Natural killer cell (primary cell): ENCODE results near the gene TANC1. TPM values are rescaled to one million over a fixed set of nuclear protein-coding genes. Genes with fewer than 3 reads are reported as not detected.

Source experiments
- ATAC-seq, 3 donors: fragments of 150-1000 bp in 2 of 3; fragments of 200-7000 bp in 1 of 3; cut with Tn5 transposase; 1 replicate in 1 of 3; 2 replicates in 2 of 3; pipeline ENCODE4 v1.10.0; 2021; ENCODE audit warnings: mild to moderate bottlenecking in 2 of 3, moderate library complexity in 2 of 3
- DNase-seq, 2 donors: peaks; one replicate each; pipeline versions ENCODE4 v3.0.0 to v3.0.0-alpha.2; 2013 to 2021; ENCODE audit warnings: mixed read lengths in 1 of 2
- H3K27ac ChIP-seq: one replicate; pipeline ENCODE4 v1.5.1; 2013; ENCODE audit warnings: mild to moderate bottlenecking, low read length
- H3K27me3 ChIP-seq: one replicate; pipeline ENCODE4 v1.6.1; 2013; ENCODE audit warnings: low read length; ENCODE audit not compliant: control insufficient read depth, insufficient read depth
- H3K36me3 ChIP-seq: one replicate; pipeline ENCODE4 v1.6.1; 2013; ENCODE audit warnings: low read length; ENCODE audit not compliant: control insufficient read depth, insufficient read depth
- H3K4me1 ChIP-seq: one replicate; pipeline ENCODE4 v1.6.1; 2013; ENCODE audit warnings: low read length; ENCODE audit not compliant: control insufficient read depth, insufficient read depth
- H3K4me3 ChIP-seq: one replicate; pipeline ENCODE4 v1.5.1; 2013; ENCODE audit warnings: low read length
- H3K9me3 ChIP-seq: one replicate; pipeline ENCODE4 v1.6.1; 2013; ENCODE audit warnings: low read length; ENCODE audit not compliant: control insufficient read depth, insufficient read depth
- H3K27ac Mint-ChIP-seq, 2 donors: one replicate each; pipeline ENCODE4 v1.8.0; 2022; ENCODE audit warnings: mild to moderate bottlenecking in 2 of 2, mixed read lengths in 2 of 2, moderate library complexity in 1 of 2
- H3K27me3 Mint-ChIP-seq, 2 donors: one replicate each; pipeline ENCODE4 v1.8.0; 2022; ENCODE audit warnings: low read depth in 2 of 2, mixed read lengths in 2 of 2
- H3K36me3 Mint-ChIP-seq: one replicate; pipeline ENCODE4 v1.8.0; 2022; ENCODE audit warnings: mixed read lengths
- H3K4me1 Mint-ChIP-seq, 2 donors: one replicate each; pipeline ENCODE4 v1.8.0; 2022; ENCODE audit warnings: mixed read lengths in 2 of 2
- H3K4me3 Mint-ChIP-seq: one replicate; pipeline ENCODE4 v1.8.0; 2022; ENCODE audit warnings: mild to moderate bottlenecking, moderate library complexity, mixed read lengths
- H3K9me3 Mint-ChIP-seq, 2 donors: one replicate each; pipeline ENCODE4 v1.8.0; 2022; ENCODE audit warnings: mixed read lengths in 2 of 2
- WGBS: methylation state at CpG from one replicate; pipeline ENCODE4 v1.1.7; 2013; ENCODE audit warnings: missing lambda C conversion rate; ENCODE audit not compliant: insufficient coverage; 5-methylcytosine and 5-hydroxymethylcytosine counted together
- intact Hi-C: fragments of 100-400 bp; cut with micrococcal nuclease; formaldehyde crosslinking; loops from one replicate; pipeline ENCODE4 v1.14.2; 2022
- total RNA-seq, 4 donors: library from RNA; stranded (reverse); fragments of 120-200 nt in 1 of 4; gene quantifications; one replicate each; pipeline versions ENCODE4 v1.2.3 to v1.2.4, GENCODE V29; 2013 to 2022
- TF ChIP-seq, protein P1 (sequence below): fragments of 200-600 bp; IDR thresholded peaks from one replicate; pipeline ENCODE4 v1.8.0; 2022; ENCODE audit warnings: antibody characterized with exemption

Gene TANC1
- total RNA-seq, 3 donors from 2014 or later (not counting 1 experiment from before 2014, with no cell fraction given): 0.82 to 4.2 (median 1.1) TPM

DNA sequence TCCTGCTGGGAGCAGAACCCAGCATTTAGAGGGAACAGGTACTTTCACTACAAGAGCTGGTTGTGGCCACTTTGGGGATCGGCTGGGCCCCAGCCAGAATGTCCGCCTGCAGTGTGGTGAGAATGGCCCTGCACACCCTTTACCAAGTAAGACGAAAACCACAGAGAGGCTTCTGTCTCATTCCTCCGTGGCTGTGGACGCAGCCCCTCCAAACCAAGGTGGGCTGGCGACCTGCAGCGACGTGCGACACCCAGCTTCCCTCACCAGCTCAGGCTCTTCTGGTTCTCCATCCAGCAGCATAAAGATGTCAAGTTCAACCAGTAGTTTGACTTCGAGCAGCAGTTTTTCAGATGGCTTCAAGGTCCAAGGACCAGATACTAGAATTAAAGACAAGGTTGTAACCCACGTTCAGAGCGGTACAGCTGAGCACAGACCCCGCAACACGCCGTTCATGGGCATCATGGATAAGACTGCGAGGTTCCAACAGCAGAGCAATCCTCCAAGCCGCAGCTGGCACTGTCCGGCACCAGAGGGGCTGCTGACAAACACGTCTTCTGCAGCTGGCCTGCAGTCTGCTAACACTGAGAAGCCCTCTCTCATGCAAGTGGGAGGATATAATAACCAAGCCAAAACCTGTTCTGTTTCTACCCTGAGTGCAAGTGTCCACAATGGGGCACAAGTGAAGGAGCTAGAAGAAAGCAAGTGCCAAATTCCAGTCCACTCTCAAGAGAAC is 261.9 kb downstream of the TANC1 start:
- H3K9me3 ChIP-seq: no peaks in the 10 kb centered on the region
- Mint-ChIP-seq H3K27ac (peak overlapping the region in 1 of 2 donors; percentile 54), H3K9me3 (no peaks in the 10 kb centered on the region), H3K4me1 (peaks cover 45% of the 10 kb centered on the region in 2 donors), H3K27me3 (no peaks in the 10 kb centered on the region), H3K4me3 (no peak overlapping the region), H3K36me3 (no peaks in the 10 kb centered on the region)
- intact Hi-C loops: no loop called here
- ATAC-seq: no peak
- TF ChIP-seq, protein P1, sequence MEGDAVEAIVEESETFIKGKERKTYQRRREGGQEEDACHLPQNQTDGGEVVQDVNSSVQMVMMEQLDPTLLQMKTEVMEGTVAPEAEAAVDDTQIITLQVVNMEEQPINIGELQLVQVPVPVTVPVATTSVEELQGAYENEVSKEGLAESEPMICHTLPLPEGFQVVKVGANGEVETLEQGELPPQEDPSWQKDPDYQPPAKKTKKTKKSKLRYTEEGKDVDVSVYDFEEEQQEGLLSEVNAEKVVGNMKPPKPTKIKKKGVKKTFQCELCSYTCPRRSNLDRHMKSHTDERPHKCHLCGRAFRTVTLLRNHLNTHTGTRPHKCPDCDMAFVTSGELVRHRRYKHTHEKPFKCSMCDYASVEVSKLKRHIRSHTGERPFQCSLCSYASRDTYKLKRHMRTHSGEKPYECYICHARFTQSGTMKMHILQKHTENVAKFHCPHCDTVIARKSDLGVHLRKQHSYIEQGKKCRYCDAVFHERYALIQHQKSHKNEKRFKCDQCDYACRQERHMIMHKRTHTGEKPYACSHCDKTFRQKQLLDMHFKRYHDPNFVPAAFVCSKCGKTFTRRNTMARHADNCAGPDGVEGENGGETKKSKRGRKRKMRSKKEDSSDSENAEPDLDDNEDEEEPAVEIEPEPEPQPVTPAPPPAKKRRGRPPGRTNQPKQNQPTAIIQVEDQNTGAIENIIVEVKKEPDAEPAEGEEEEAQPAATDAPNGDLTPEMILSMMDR: no peak
- 93% methylated on average over 19 of the region's 19 CpGs for WGBS
- peaks cover 43% of the 10 kb centered on the region for H3K4me1 ChIP-seq
- no peaks in the 10 kb centered on the region for H3K27me3 ChIP-seq
- no peak for DNase-seq
- H3K4me3 ChIP-seq: no peak overlapping the region
- H3K36me3 ChIP-seq: peaks cover 9% of the 10 kb centered on the region
- H3K27ac ChIP-seq: no peak overlapping the region

DNA sequence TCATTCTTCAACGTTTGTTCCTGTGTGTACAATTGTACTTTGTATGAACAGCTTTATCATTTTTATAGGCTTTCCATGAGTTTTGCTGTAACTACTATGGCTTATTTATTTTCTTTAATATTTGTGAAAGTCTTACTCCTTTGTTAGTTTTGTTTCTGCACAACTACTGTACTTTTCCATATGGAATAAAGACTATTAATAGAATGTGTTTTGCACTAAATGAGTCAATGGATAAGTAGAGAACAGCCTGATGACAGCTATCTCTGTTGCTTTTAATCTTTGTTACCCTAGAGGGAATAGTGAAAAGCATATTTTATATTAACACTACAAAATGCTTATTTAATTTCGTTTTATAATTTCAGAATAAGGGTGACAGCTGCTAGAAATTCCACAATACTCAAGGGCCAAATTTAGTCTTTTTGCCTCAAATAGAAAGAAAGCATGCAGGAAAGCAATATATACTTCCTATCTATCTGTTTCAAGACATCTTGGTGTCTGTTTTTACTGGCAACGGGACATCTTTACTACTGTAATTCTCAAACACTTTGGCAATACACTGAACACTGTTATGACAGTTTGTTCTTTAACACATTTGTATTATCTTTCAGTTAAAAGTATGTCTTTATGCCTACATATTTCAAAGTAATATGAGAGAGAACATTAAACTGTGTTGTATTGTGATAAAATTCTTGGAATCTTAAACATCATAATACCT is 264.2 kb downstream of the TANC1 start:
- Histone ChIP-seq H3K4me3 (no peak overlapping the region), H3K4me1 (peaks cover 23% of the 10 kb centered on the region), H3K27ac (no peak overlapping the region), H3K27me3 (no peaks in the 10 kb centered on the region), H3K36me3 (peaks cover 11% of the 10 kb centered on the region), H3K9me3 (no peaks in the 10 kb centered on the region)
- no peak for DNase-seq
- WGBS: 100% methylated on average over 2 of the region's 3 CpGs
- no peak overlapping the region for H3K4me3 Mint-ChIP-seq
- no peaks in the 10 kb centered on the region for H3K27me3 Mint-ChIP-seq
- H3K4me1 Mint-ChIP-seq: peaks cover 23 to 24% of the 10 kb centered on the region in 2 donors
- H3K27ac Mint-ChIP-seq: no peak overlapping the region
- H3K36me3 Mint-ChIP-seq: no peaks in the 10 kb centered on the region
- TF ChIP-seq, protein P1: no peak
- intact Hi-C loops: no loop called here
- no peaks in the 10 kb centered on the region for H3K9me3 Mint-ChIP-seq
- ATAC-seq: no peak

DNA sequence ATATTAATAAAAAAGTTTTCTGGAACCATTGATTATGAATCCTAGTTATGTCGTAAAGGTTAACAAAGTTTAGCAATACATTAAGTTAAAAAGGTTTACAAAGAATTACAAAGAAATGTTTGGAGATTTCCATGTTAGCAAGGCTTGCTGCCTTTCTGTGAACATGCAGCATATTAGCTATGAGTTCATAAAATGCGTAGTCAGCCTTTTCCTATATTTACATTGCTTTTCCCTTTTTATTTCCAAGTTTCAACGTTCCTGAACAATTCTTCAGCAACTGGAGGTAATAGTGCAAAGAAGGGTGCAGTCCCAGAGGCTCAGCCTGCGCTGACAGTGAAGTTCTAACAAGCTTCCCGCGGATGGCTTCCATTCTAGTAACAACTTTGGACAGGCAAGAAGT is 266.4 kb downstream of the TANC1 start:
- H3K36me3 ChIP-seq: peaks cover 17% of the 10 kb centered on the region
- H3K27me3 ChIP-seq: no peaks in the 10 kb centered on the region
- DNase-seq (no peak), ATAC-seq (no peak)
- H3K9me3 Mint-ChIP-seq: no peaks in the 10 kb centered on the region
- intact Hi-C loops: no loop called here
- WGBS: 92% methylated on average over 6 of the region's 6 CpGs
- TF ChIP-seq, protein P1: no peak
- H3K27ac ChIP-seq: no peak overlapping the region
- H3K9me3 ChIP-seq: no peaks in the 10 kb centered on the region
- H3K4me1 ChIP-seq: peaks cover under 1% of the 10 kb centered on the region
- H3K27me3 Mint-ChIP-seq: no peaks in the 10 kb centered on the region
- H3K4me1 Mint-ChIP-seq: peaks cover 4 to 5% of the 10 kb centered on the region in 2 donors
- no peak overlapping the region for H3K4me3 ChIP-seq
- no peak overlapping the region for H3K4me3 Mint-ChIP-seq
- peaks cover 12% of the 10 kb centered on the region for H3K36me3 Mint-ChIP-seq
- no peak overlapping the region for H3K27ac Mint-ChIP-seq
